Peyer's patch (tissue), 4 donors: ENCODE measurements around the gene VPS26C.

Experiments used
- CTCF ChIP-seq, 6 experiments: fragments of 450-650 bp in 4 of 6; fragments of 200-600 bp in 2 of 6; sonication (generic) in 1 of 6; IDR thresholded peaks; one replicate each; pipeline ENCODE4 v1.5.1; 2017 to 2019; ENCODE audit warnings: antibody characterized with exemption in 6 of 6, mild to moderate bottlenecking in 3 of 6, moderate library complexity in 1 of 6
- POLR2A ChIP-seq, 2 donors: fragments of 450-650 bp; IDR thresholded peaks; one replicate each; pipeline ENCODE4 v1.5.1; 2017; ENCODE audit warnings: antibody characterized with exemption in 2 of 2, mild to moderate bottlenecking in 2 of 2, moderate library complexity in 2 of 2

GRCh38 chr21:37210130-37210529 is 57.0 kb downstream of the VPS26C start:
- TF ChIP-seq CTCF (IDR thresholded peaks at IDR 0.05): no peak
- no peak for TF ChIP-seq POLR2A (IDR thresholded peaks at IDR 0.05)
